OCI-LY1 (cell line): ENCODE data around the gene ACOT8.

Experiments
- H2AFZ ChIP-seq: fragments of 200-600 bp; sonication (generic), shearing (Covaris generic); 2 replicates; pipeline ENCODE4 v1.6.0; 2014; ENCODE audit warnings: antibody characterized with exemption, mild to moderate bottlenecking, low read length
- H3F3A ChIP-seq: fragments of 200-600 bp; sonication (generic), shearing (Covaris generic); 2 replicates; pipeline ENCODE4 v1.6.0; 2014; ENCODE audit warnings: mild to moderate bottlenecking, antibody characterized with exemption, low read length, moderate library complexity; ENCODE audit not compliant: insufficient read depth
- H3K27ac ChIP-seq: fragments of 200-600 bp; sonication (generic); 2 replicates; pipeline ENCODE4 v1.5.1; 2014; ENCODE audit warnings: low read length, mixed run types, mild to moderate bottlenecking, low read depth; ENCODE audit not compliant: poor library complexity, severe bottlenecking
- H3K27me3 ChIP-seq: fragments of 200-600 bp; sonication (generic); 2 replicates; pipeline ENCODE4 v1.6.0; 2014; ENCODE audit warnings: antibody characterized with exemption, mild to moderate bottlenecking, low read length, moderate library complexity; ENCODE audit not compliant: insufficient read depth
- H3K36me3 ChIP-seq: fragments of 200-600 bp; sonication (generic); 2 replicates; pipeline ENCODE4 v1.6.1; 2014; ENCODE audit warnings: mild to moderate bottlenecking, antibody characterized with exemption, low read length, moderate library complexity, mixed read lengths; ENCODE audit not compliant: insufficient read depth
- H3K4me1 ChIP-seq: fragments of 200-600 bp; sonication (generic); 2 replicates; pipeline ENCODE4 v1.5.1; 2014; ENCODE audit warnings: mild to moderate bottlenecking, low read length, moderate library complexity; ENCODE audit not compliant: insufficient read depth, severe bottlenecking
- H3K4me2 ChIP-seq: fragments of 200-600 bp; sonication (generic), shearing (Covaris generic); 2 replicates; pipeline ENCODE4 v1.6.1; 2014; ENCODE audit warnings: low read length
- H3K4me3 ChIP-seq: fragments of 200-600 bp; sonication (generic); 2 replicates; pipeline ENCODE4 v1.5.1; 2014; ENCODE audit warnings: low read length, low read depth, mild to moderate bottlenecking, mixed read lengths; ENCODE audit not compliant: poor library complexity, severe bottlenecking
- H3K79me2 ChIP-seq: fragments of 200-600 bp; shearing (Covaris generic); 2 replicates; pipeline ENCODE4 v1.6.1; 2016; ENCODE audit warnings: mixed run types, low read length, mixed read lengths; ENCODE audit not compliant: insufficient read depth
- H3K9ac ChIP-seq: fragments of 200-600 bp; sonication (generic), shearing (Covaris generic); 2 replicates; pipeline ENCODE4 v1.6.1; 2014; ENCODE audit warnings: mild to moderate bottlenecking, low read length, mixed read lengths
- H3K9me2 ChIP-seq: fragments of 200-600 bp; sonication (generic), shearing (Covaris generic); 2 replicates; pipeline ENCODE4 v1.6.1; 2014; ENCODE audit warnings: low read depth, mild to moderate bottlenecking, low read length, mixed read lengths
- H3K9me3 ChIP-seq: fragments of 200-600 bp; shearing (Covaris generic); 2 replicates; pipeline ENCODE4 v1.6.1; 2014; ENCODE audit warnings: low read length, mixed read lengths
- H4K20me1 ChIP-seq: fragments of 200-600 bp; sonication (generic), shearing (Covaris generic); 2 replicates; pipeline ENCODE4 v1.6.0; 2016; ENCODE audit warnings: mild to moderate bottlenecking, low read length; ENCODE audit not compliant: insufficient read depth
- EZH2 ChIP-seq: fragments of 200-600 bp; sonication (generic), shearing (Covaris generic); IDR thresholded peaks from 2 replicates; pipeline ENCODE4 v1.8.0; 2017; ENCODE audit warnings: borderline replicate concordance, mixed run types, mild to moderate bottlenecking, antibody characterized with exemption, low read length, moderate library complexity, mixed read lengths
- TF ChIP-seq, protein P1 (sequence below): fragments of 200-600 bp; sonication (generic), shearing (Covaris generic); IDR thresholded peaks from 2 replicates; pipeline ENCODE4 v1.5.1; 2017; ENCODE audit warnings: mild to moderate bottlenecking, antibody characterized with exemption, low read length, moderate library complexity, mixed read lengths

Gene ACOT8

DNA sequence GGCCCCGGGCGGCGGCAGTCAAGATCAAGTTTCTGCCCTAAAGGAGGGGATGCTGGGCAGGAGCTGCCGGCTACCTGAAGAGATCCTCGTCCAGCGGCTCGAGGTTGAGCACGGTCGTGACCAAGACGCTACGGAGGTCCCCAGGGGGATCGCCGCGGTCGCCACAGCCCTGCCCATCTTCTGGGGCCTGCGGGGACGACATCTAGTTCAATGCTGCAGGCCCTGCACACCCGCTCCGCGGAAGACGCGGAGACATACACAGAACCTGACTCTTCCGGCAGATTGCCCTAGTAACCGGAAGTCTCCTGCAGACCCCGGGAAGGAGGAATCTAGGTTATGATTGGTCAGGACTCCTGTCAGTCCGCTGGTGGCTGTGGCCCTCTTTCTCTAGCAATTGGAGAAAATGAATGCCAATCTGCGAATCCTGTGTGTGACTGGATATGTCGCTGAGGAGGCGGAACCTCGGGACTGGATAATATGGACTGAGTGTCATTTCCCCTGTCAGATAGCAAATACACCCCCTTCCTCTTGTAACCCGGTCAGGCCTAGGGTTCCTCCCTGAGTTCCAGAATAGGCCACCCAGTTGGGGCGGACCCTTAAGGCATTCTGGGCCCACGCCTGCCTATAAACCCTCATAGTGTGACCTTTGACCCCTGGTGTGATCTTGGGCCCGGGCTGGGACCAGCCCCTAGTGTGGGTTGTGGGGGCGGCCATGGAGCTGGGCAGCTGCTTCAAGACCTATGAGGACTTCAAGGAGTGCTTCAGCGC lies at the start of gene ACOT8, which contains the start of gene ZSWIM3:
ACOT8 (minus strand) TSS at position 279 of the 768 bp plus-strand sequence; CDS start at position 202, 77 bp downstream.
ZSWIM3 (plus strand) TSS at position 501 of the 768 bp plus-strand sequence; CDS start at position 713, 212 bp downstream.
- Histone ChIP-seq H3K4me1 (peaks cover 41% of the 10 kb centered on the region), H3K9me3 (no peaks in the 10 kb centered on the region), H3F3A (no peaks in the 10 kb centered on the region), H3K79me2 (peaks cover 7% of the 10 kb centered on the region; the same call in 1 of the 2 replicates), H3K4me3 (peak within 1 kb of the TSS; percentile 84), H2AFZ (no peak within 1 kb of the TSS), H4K20me1 (no peaks in the 10 kb centered on the region), H3K36me3 (peaks cover 8% of the 10 kb centered on the region; the same call in 1 of the 2 replicates), H3K27me3 (no peaks in the 10 kb centered on the region), H3K9ac (peak within 1 kb of the TSS; percentile 83), H3K4me2 (peak within 1 kb of the TSS; percentile 85), H3K27ac (peak within 1 kb of the TSS; percentile 77), H3K9me2 (no peaks in the 10 kb centered on the region)
- no peak for TF ChIP-seq EZH2
- TF ChIP-seq, protein P1, sequence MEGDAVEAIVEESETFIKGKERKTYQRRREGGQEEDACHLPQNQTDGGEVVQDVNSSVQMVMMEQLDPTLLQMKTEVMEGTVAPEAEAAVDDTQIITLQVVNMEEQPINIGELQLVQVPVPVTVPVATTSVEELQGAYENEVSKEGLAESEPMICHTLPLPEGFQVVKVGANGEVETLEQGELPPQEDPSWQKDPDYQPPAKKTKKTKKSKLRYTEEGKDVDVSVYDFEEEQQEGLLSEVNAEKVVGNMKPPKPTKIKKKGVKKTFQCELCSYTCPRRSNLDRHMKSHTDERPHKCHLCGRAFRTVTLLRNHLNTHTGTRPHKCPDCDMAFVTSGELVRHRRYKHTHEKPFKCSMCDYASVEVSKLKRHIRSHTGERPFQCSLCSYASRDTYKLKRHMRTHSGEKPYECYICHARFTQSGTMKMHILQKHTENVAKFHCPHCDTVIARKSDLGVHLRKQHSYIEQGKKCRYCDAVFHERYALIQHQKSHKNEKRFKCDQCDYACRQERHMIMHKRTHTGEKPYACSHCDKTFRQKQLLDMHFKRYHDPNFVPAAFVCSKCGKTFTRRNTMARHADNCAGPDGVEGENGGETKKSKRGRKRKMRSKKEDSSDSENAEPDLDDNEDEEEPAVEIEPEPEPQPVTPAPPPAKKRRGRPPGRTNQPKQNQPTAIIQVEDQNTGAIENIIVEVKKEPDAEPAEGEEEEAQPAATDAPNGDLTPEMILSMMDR = no peak

- H3K9me3 ChIP-seq = no peaks in the 10 kb centered on the region
- no peaks in the 10 kb centered on the region for H3K79me2 ChIP-seq
- no peak overlapping the region for H3K4me3 ChIP-seq
- H3K4me2 ChIP-seq = no peak overlapping the region
- H3K27ac ChIP-seq = no peak overlapping the region
- TF ChIP-seq, protein P1 = no peak
- TF ChIP-seq EZH2 = no peak
- no peak overlapping the region for H2AFZ ChIP-seq
- no peaks in the 10 kb centered on the region for H3F3A ChIP-seq
- no peaks in the 10 kb centered on the region for H3K9me2 ChIP-seq
- H4K20me1 ChIP-seq = no peaks in the 10 kb centered on the region
- H3K36me3 ChIP-seq = no peaks in the 10 kb centered on the region
- peaks cover 16% of the 10 kb centered on the region for H3K4me1 ChIP-seq
- no peak overlapping the region for H3K9ac ChIP-seq
- H3K27me3 ChIP-seq = no peaks in the 10 kb centered on the region
Measured at GRCh38 chr20:45905505-45906079, 48.4 kb upstream of the ACOT8 start.

- H2AFZ ChIP-seq = no peak overlapping the region
- peak overlapping the region; percentile 8 for H3K27ac ChIP-seq
- no peaks in the 10 kb centered on the region for H3K79me2 ChIP-seq
- H3F3A ChIP-seq = no peaks in the 10 kb centered on the region
- no peaks in the 10 kb centered on the region for H4K20me1 ChIP-seq
- no peaks in the 10 kb centered on the region for H3K9me3 ChIP-seq
- H3K27me3 ChIP-seq = no peaks in the 10 kb centered on the region
- no peak overlapping the region for H3K4me3 ChIP-seq
- H3K4me2 ChIP-seq = no peak overlapping the region
- H3K9ac ChIP-seq = no peak overlapping the region
- H3K36me3 ChIP-seq = no peaks in the 10 kb centered on the region
- no peaks in the 10 kb centered on the region for H3K9me2 ChIP-seq
- TF ChIP-seq EZH2 = no peak
- TF ChIP-seq, protein P1 = no peak
- H3K4me1 ChIP-seq = peaks cover 9% of the 10 kb centered on the region
Measured at GRCh38 chr20:45904583-45905504, 47.7 kb upstream of the ACOT8 start.
